Measurements from ENCODE around the gene TRIM75. TPM values are rescaled to one million over a fixed set of nuclear protein-coding genes. Genes with fewer than 3 reads are reported as not detected.
"Not testable (repeated sequence)": the region's sequence is repeated elsewhere in the genome, so short reads cannot be mapped to it uniquely, and the experiment has no call there.

Gene TRIM75
- total RNA-seq (2014; rRNA removed; shearing (Covaris generic); ENCODE audit: low replicate concordance): not detected in 2 replicates

DNA sequence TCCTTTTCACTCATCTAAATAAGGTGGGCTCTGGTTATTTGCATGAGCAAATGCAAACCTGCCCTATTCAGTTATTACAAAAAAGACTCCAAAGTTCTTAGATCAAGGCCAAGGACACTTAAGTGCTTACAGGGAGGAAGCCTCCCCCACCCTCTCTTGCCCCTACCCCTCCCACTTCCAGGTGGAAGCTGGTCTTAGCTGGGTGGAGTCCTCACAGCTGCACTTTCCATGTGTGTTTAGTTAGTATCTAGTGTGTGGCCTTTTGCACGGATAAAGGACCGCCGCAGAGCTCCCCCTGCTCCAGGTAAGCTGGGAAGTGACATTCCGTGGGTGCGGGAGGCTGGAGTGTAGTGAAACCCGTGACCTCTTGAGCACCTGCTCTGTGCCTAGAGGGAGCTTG, at the start of gene TRIM75:
TSS of gene TRIM75 (plus strand) at position 222 of the 400 bp plus-strand sequence. CDS start 5,282 bp downstream, outside the sequence.
- DNase-seq (ENCODE audit: low read depth): no peak
- in situ Hi-C loops (cut with HindIII; ENCODE audit: low pct_unique_long_range_greater_than_20kb, low sequenced_read_pairs): no loop called here

GRCh38 chr4:165005352-165005925, 48.2 kb upstream of the TRIM75 start:
- DNase-seq (ENCODE audit: low read depth): no peak
- in situ Hi-C loops (cut with HindIII; ENCODE audit: low pct_unique_long_range_greater_than_20kb, low sequenced_read_pairs): no loop called here

DNA sequence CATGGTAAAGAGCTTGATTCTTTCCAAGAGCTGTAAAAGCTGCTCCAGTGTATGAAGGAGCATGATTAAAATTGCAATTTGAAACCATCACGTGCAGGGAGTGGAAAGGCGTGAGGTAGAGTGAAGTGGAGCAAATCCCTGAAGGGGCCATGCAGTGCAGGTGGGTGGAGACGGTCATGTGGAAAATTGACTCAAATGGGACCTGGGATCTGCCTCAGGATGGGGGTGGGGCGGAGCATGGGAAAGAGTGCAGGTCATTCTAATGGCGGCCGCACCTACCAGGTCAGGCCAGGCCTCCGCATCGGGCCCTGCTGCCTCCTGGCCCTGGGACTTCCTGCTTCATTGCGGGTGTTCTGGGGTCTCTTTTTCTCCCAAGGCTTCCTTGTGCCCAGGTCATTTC, 47.2 kb upstream of the TRIM75 start:
- in situ Hi-C loops (cut with HindIII; ENCODE audit: low pct_unique_long_range_greater_than_20kb, low sequenced_read_pairs): no loop called here
- no peak for DNase-seq (ENCODE audit: low read depth)

- DNase-seq (ENCODE audit: low read depth): no peak
- in situ Hi-C loops (cut with HindIII; ENCODE audit: low pct_unique_long_range_greater_than_20kb, low sequenced_read_pairs): no loop called here
Observed at GRCh38 chr4:165006886-165007285, 46.8 kb upstream of the TRIM75 start.

DNA sequence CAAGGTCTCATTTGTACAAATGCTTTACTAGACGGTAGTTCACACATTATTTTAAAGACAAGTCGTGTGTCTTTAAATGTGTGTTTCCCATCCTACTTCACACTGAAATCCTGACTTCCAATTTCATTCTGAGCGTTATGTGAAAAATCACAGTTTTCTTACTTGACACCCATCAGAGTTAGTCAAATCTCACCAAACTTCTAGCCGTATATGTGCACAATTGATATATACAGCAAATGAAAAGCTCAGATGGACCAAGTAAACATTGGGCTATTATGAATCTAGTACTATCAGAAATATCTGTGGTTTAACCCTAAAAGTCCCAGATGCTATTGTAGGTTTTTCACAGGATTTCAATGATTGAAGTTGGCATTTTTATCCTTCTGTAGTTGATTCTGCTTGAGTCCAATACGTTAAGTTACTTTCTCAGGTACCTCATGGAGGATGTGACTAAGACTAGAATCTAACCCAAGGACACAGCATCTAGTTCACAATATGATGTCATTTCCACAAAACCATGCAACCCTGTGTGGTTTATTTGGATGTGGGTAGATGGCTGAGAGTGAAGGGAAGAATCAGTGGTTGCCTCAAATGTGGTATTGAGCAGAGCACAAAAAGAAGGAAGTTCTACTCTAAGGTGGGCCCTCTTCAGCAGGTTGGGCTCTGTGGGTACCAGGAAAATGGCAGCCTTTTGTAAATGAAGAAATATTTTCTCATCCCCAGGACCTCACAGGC, 44.0 kb upstream of the TRIM75 start:
- in situ Hi-C loops (cut with HindIII; ENCODE audit: low pct_unique_long_range_greater_than_20kb, low sequenced_read_pairs): no loop called here
- no peak for DNase-seq (ENCODE audit: low read depth)

DNA sequence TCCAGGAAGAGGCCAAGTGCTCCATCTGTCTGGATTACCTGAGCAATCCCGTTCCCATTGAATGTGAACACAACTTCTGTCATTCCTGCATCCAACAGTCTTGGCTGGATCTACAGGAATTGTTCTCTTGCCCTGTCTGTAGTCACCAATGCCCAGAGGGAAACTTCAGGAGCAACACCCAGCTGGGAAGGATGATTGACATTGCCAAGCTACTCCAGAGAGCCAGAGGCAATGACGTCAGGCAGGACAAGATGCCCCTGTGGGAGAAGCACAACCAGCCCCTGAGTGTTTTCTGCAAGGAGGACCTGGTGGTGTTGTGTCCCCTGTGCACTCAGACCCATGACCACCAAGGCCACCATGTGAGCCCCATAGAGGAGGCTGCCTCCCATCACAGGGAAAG, 43.2 kb upstream of the TRIM75 start:
- in situ Hi-C loops (cut with HindIII; ENCODE audit: low pct_unique_long_range_greater_than_20kb, low sequenced_read_pairs): no loop called here
- DNase-seq (ENCODE audit: low read depth): no peak

GRCh38 chr4:165010991-165011390, 42.7 kb upstream of the TRIM75 start:
- no peak for DNase-seq (ENCODE audit: low read depth)
- in situ Hi-C loops (cut with HindIII; ENCODE audit: low pct_unique_long_range_greater_than_20kb, low sequenced_read_pairs): no loop called here

DNA sequence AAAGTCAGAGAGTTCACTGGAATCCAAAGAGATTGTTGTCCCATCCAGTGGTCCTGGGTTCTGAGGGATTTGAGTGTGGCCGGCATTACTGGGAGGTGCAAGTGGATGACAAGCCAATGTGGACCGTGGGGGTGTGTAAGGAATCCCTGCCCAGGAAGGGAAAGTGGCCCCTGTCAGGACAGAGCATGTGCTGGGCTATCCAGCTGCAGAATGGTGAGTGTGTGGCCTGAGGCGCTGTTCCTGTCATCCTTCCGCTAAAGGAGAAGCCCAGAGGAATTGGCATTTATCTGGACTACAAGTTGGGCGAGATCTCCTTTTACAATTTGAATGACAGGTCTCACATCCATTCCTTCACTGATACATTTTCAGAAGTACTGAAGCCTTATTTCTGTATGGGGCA, 42.3 kb upstream of the TRIM75 start:
- no peak for DNase-seq (ENCODE audit: low read depth)
- in situ Hi-C loops (cut with HindIII; ENCODE audit: low pct_unique_long_range_greater_than_20kb, low sequenced_read_pairs): no loop called here

DNA sequence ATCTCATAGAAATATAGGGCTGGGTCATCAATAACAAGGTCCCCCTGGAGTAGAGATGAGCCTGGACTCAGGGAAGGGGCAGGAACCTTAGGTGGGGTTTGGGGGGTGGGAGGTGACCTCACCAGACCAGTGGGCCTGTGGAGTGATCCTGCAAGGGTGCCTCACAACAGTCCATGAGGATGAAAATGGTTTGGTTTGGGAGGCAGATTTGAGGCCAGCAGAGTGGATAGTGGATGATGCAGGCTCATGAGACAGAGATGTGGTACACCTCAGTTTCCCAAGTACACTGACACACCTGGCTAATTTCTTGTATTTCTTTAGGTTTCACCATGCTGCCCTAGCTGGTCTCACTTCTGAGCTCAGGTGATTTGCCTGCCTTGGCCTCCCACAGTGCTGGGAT, 40.0 kb upstream of the TRIM75 start:
- no peak for DNase-seq (ENCODE audit: low read depth)
- in situ Hi-C loops (cut with HindIII; ENCODE audit: low pct_unique_long_range_greater_than_20kb, low sequenced_read_pairs): no loop called here

DNA sequence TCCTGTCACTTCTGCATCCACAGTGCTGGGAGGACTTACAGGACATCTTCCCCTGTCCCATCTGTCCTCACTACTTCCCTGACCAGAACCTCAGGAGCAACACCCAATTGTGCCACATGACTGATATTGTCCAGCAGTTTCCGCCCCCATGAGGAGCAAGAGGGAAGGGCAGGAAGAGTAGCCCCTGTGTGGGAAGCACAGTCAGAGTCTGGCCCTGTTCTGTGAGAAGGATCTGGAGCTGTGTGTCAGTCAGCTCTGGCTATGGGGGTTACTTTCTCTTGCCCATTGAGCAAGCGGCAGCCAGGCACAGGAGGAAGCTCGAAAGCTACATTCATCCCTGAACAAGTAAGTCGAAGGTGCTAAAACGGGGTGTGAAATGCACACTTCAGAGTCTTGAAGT, 36.7 kb upstream of the TRIM75 start:
- in situ Hi-C loops (cut with HindIII; ENCODE audit: low pct_unique_long_range_greater_than_20kb, low sequenced_read_pairs): no loop called here

GRCh38 chr4:165019995-165020394, 33.7 kb upstream of the TRIM75 start:
- DNase-seq (ENCODE audit: low read depth); in situ Hi-C loops (cut with HindIII; ENCODE audit: low pct_unique_long_range_greater_than_20kb, low sequenced_read_pairs): not testable (repeated sequence)

More for the DNA sequence above, 36.7 kb upstream of the TRIM75 start:
- no peak for DNase-seq (ENCODE audit: low read depth)

DNA sequence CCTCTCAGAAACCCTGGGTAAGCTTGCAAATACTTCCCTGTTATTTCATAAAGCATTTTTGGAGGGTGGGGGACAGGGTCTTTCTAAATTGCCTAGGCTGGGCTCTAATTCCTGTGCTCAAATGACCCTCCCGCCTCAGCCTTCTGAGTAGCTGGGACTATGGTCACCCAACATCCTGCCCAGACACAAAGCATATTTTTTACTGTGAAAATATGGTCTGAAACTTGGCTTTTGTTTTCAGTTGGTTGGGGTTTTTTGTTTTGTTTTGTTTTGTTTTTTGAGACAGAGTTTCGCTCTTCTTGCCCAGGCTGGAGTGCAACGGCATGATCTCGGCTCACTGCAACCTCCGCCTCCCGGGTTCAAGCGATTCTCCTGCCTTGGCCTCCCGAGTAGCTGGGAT, 27.9 kb upstream of the TRIM75 start:
- DNase-seq (ENCODE audit: low read depth); in situ Hi-C loops (cut with HindIII; ENCODE audit: low pct_unique_long_range_greater_than_20kb, low sequenced_read_pairs): not testable (repeated sequence)

DNA sequence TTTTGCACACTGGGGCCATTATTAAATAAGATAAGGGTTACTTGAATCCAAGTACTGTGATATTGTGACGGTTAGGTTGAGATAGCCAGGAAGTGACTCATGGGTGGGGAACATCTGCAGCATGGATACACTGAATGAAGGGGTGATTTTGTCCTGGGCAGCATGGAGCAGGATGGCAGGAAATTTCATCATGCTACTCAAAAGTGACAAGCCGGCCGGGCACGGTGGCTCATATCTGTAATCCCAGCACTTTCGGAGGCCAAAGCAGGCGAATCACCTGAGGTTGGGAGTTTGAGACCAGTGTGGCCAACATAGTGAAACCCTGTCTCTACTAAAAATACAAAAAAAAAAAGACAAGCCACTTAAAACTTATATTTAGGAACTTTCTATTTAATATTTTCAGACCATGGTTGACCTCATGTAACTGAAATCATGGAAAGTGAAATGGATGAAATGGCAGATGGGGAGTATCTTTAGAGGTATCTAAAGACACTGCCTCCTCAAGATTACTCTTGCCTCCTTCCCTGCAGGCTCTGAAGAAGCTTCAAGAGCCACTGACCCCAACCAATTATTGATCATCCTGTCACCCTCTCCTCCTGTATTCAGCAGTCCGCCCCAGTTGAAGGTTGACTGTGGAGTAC, 25.8 kb upstream of the TRIM75 start:
- no peak for DNase-seq (ENCODE audit: low read depth)
- in situ Hi-C loops (cut with HindIII; ENCODE audit: low pct_unique_long_range_greater_than_20kb, low sequenced_read_pairs): no loop called here

DNA sequence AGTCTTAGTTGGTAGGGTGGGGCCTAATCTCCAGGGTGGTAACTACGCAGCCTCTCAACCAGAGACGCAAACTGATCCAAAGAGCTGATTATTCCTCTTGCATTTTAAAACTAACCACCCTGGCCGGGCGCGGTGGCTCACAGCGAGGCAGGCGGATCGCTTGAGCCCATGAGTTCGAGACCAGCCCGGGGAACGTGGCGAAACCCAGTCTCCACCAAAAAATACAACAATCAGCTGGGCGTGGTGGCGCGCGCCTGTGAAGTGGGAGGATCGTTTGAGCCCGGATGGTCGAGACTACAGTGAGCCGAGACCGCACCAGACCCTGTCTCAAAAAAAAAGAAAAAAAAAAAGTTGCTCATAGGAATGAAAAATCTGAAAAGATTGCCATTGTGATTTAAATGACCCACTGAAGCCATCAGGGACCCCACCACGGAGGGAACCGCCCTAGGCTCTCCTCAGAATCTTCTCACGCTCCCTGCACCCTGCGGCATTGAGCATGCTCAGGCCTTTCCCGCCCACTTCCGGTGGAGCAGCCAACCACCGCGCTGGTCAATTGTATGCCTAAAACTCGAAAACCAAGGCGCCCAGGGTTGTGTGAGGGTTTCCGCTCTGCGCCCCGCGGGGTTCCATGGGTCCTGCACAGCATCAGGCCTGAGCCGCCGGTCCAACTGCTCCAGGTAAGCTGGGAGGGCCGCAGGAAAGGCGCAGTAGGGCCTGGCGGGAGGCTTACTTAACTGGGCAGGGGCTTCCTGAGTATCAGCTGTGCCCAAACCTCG, 22.0 kb upstream of the TRIM75 start, which contains the start of gene TRIM60:
TSS of gene TRIM60 (plus strand) at position 564 of the 776 bp plus-strand sequence. CDS start 8,074 bp downstream, outside the sequence.
- in situ Hi-C loops (cut with HindIII; ENCODE audit: low pct_unique_long_range_greater_than_20kb, low sequenced_read_pairs): no loop called here
- DNase-seq (ENCODE audit: low read depth): no peak

DNA sequence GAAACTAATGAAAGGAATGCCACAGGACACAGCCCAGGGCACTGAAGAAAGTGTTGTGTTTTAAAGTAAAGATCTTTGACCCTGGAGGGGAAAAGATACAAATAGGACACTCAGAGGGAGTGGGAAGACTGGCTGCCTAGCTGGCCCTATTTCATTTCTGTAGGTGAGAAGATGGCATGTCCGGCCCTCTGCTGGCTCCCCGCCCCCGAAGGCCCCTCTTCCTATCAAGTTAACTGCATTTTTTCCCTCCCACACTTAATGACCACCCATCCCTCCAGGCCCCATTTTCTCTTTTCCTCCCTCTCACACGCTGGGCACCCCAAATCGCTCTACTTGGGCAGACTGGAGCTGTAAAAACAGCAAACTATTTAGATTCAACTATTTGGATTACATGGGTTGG, 5.5 kb upstream of the TRIM75 start:
- in situ Hi-C loops (cut with HindIII; ENCODE audit: low pct_unique_long_range_greater_than_20kb, low sequenced_read_pairs): no loop called here

GRCh38 chr4:165052627-165053026, 1.0 kb upstream of the TRIM75 start:
- no peak for DNase-seq (ENCODE audit: low read depth)
- in situ Hi-C loops (cut with HindIII; ENCODE audit: low pct_unique_long_range_greater_than_20kb, low sequenced_read_pairs): no loop called here

More for the DNA sequence above, 5.5 kb upstream of the TRIM75 start:
- DNase-seq (ENCODE audit: low read depth): no peak

- DNase-seq (ENCODE audit: low read depth): no peak
- in situ Hi-C loops (cut with HindIII; ENCODE audit: low pct_unique_long_range_greater_than_20kb, low sequenced_read_pairs): no loop called here
Observed at GRCh38 chr4:165055601-165056000, 1.9 kb downstream of the TRIM75 start.

DNA sequence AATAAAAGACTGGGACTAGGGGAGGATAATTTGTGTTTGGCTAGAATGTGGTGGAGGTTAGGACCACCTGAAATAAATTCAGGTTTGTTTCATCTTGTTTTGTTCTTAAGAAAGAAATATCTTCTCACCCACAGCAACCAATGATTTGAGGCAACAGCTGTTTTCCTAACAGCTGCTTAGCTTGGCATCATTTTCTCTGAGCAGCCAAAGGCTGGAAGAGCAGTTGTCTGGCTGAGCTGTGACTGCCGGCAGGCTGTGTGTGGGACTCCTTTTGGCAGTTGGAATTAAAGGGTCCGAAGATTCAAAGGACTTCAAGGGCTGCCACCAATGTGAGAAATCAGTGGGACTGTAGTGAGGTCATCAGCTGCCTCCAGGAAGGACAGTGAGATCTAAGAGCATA, 5.0 kb downstream of the TRIM75 start:
- DNase-seq (ENCODE audit: low read depth): no peak
- in situ Hi-C loops (cut with HindIII; ENCODE audit: low pct_unique_long_range_greater_than_20kb, low sequenced_read_pairs): no loop called here

DNA sequence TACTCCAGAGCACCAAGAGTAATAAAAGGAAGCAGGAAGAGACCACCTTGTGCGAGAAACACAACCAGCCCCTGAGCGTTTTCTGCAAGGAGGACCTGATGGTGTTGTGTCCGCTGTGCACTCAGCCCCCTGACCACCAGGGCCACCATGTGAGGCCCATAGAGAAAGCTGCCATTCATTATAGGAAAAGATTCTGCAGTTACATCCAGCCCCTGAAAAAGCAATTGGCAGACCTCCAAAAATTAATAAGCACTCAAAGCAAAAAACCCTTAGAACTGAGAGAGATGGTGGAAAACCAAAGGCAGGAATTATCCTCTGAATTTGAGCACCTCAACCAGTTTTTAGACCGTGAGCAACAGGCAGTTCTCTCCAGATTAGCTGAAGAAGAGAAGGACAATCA, 5.7 kb downstream of the TRIM75 start:
- DNase-seq (ENCODE audit: low read depth): no peak
- in situ Hi-C loops (cut with HindIII; ENCODE audit: low pct_unique_long_range_greater_than_20kb, low sequenced_read_pairs): no loop called here
